ENCODE measurements around the gene GLDC. TPM values are rescaled to one million over a fixed set of nuclear protein-coding genes. Genes with fewer than 3 reads are reported as not detected.

Gene GLDC
- total RNA-seq, 1 experiment from 2014 or later: 5.1 TPM

- intact Hi-C loops (cut with micrococcal nuclease; ENCODE audit: unreplicated experiment): loop anchor here (5.0 kb wide), 1 partner anchor 95 kb away; no protein-coding TSS in a partner anchor
- Mint-ChIP-seq H3K36me3 (ENCODE audit: insufficient read depth, unreplicated experiment) (peaks cover 4% of the 10 kb centered on the region), H3K4me1 (ENCODE audit: low read depth, unreplicated experiment) (no peaks in the 10 kb centered on the region), H3K27me3 (ENCODE audit: unreplicated experiment) (no peaks in the 10 kb centered on the region), H3K9me3 (ENCODE audit: low read depth, unreplicated experiment) (no peaks in the 10 kb centered on the region), H3K4me3 (ENCODE audit: low read depth, unreplicated experiment) (no peak overlapping the region), H3K27ac (ENCODE audit: unreplicated experiment) (peak overlapping the region; percentile 85)
- TF ChIP-seq CTCF (IDR thresholded peaks at IDR 0.05; ENCODE audit: unreplicated experiment): no peak
- no TSS peak for BruUV-seq (replicated peaks)
- CTCF ChIA-PET: interaction anchor here (0.8 kb wide), 1 partner anchor 211 kb away, joined by 4 read pairs; no protein-coding TSS in a partner anchor
- peak; percentile 28 for DNase-seq
These were observed 78.4 kb downstream of the GLDC start for GRCh38 chr9:6567140-6567591.

GRCh38 chr9:6566409-6567139, 79.0 kb downstream of the GLDC start:
- no peaks in the 10 kb centered on the region for H3K9me3 Mint-ChIP-seq (ENCODE audit: low read depth, unreplicated experiment)
- H3K4me1 Mint-ChIP-seq (ENCODE audit: low read depth, unreplicated experiment): no peaks in the 10 kb centered on the region
- TF ChIP-seq CTCF (IDR thresholded peaks at IDR 0.05; ENCODE audit: unreplicated experiment): no peak
- peak overlapping the region; percentile 85 for H3K27ac Mint-ChIP-seq (ENCODE audit: unreplicated experiment)
- no TSS peak for BruUV-seq (replicated peaks)
- H3K36me3 Mint-ChIP-seq (ENCODE audit: insufficient read depth, unreplicated experiment): peaks cover 4% of the 10 kb centered on the region
- intact Hi-C loops (cut with micrococcal nuclease; ENCODE audit: unreplicated experiment): loop anchor here (5.0 kb wide), 1 partner anchor 94 kb away; no protein-coding TSS in a partner anchor
- DNase-seq: peak; percentile 47
- CTCF ChIA-PET: interaction anchor here (0.8 kb wide), 1 partner anchor 210 kb away, joined by 4 read pairs; no protein-coding TSS in a partner anchor
- H3K4me3 Mint-ChIP-seq (ENCODE audit: low read depth, unreplicated experiment): no peak overlapping the region
- no peaks in the 10 kb centered on the region for H3K27me3 Mint-ChIP-seq (ENCODE audit: unreplicated experiment)

GRCh38 chr9:6565312-6565711, 80.2 kb downstream of the GLDC start:
- intact Hi-C loops (cut with micrococcal nuclease; ENCODE audit: unreplicated experiment): loop anchor here (5.0 kb wide), 1 partner anchor 93 kb away; no protein-coding TSS in a partner anchor
- H3K36me3 Mint-ChIP-seq (ENCODE audit: insufficient read depth, unreplicated experiment): peaks cover 4% of the 10 kb centered on the region
- H3K27ac Mint-ChIP-seq (ENCODE audit: unreplicated experiment): no peak overlapping the region
- BruUV-seq (replicated peaks): no TSS peak
- TF ChIP-seq CTCF (IDR thresholded peaks at IDR 0.05; ENCODE audit: unreplicated experiment): no peak
- CTCF ChIA-PET: no interaction called here
- DNase-seq: no peak
- H3K27me3 Mint-ChIP-seq (ENCODE audit: unreplicated experiment): no peaks in the 10 kb centered on the region
- no peaks in the 10 kb centered on the region for H3K4me1 Mint-ChIP-seq (ENCODE audit: low read depth, unreplicated experiment)
- no peak overlapping the region for H3K4me3 Mint-ChIP-seq (ENCODE audit: low read depth, unreplicated experiment)
- H3K9me3 Mint-ChIP-seq (ENCODE audit: low read depth, unreplicated experiment): no peaks in the 10 kb centered on the region

GRCh38 chr9:6564868-6565267, 80.7 kb downstream of the GLDC start:
- no peak overlapping the region for H3K4me3 Mint-ChIP-seq (ENCODE audit: low read depth, unreplicated experiment)
- H3K4me1 Mint-ChIP-seq (ENCODE audit: low read depth, unreplicated experiment): no peaks in the 10 kb centered on the region
- DNase-seq: no peak
- no peak for TF ChIP-seq CTCF (IDR thresholded peaks at IDR 0.05; ENCODE audit: unreplicated experiment)
- H3K36me3 Mint-ChIP-seq (ENCODE audit: insufficient read depth, unreplicated experiment): peaks cover 4% of the 10 kb centered on the region
- no peak overlapping the region for H3K27ac Mint-ChIP-seq (ENCODE audit: unreplicated experiment)
- CTCF ChIA-PET: no interaction called here
- intact Hi-C loops (cut with micrococcal nuclease; ENCODE audit: unreplicated experiment): loop anchor here (5.0 kb wide), 1 partner anchor 93 kb away; no protein-coding TSS in a partner anchor
- BruUV-seq (replicated peaks): no TSS peak
- H3K27me3 Mint-ChIP-seq (ENCODE audit: unreplicated experiment): no peaks in the 10 kb centered on the region
- no peaks in the 10 kb centered on the region for H3K9me3 Mint-ChIP-seq (ENCODE audit: low read depth, unreplicated experiment)
